ENCODE measurements around the gene PLCD3. TPM values are rescaled to one million over a fixed set of nuclear protein-coding genes. Genes with fewer than 3 reads are reported as not detected.

PLCD3 gene
- total and polyA plus RNA-seq, 2 of the 13 experiments (the other 11 are each of a cell fraction or from before 2014, with no cell fraction given): 11.3 to 39.1 TPM

DNA sequence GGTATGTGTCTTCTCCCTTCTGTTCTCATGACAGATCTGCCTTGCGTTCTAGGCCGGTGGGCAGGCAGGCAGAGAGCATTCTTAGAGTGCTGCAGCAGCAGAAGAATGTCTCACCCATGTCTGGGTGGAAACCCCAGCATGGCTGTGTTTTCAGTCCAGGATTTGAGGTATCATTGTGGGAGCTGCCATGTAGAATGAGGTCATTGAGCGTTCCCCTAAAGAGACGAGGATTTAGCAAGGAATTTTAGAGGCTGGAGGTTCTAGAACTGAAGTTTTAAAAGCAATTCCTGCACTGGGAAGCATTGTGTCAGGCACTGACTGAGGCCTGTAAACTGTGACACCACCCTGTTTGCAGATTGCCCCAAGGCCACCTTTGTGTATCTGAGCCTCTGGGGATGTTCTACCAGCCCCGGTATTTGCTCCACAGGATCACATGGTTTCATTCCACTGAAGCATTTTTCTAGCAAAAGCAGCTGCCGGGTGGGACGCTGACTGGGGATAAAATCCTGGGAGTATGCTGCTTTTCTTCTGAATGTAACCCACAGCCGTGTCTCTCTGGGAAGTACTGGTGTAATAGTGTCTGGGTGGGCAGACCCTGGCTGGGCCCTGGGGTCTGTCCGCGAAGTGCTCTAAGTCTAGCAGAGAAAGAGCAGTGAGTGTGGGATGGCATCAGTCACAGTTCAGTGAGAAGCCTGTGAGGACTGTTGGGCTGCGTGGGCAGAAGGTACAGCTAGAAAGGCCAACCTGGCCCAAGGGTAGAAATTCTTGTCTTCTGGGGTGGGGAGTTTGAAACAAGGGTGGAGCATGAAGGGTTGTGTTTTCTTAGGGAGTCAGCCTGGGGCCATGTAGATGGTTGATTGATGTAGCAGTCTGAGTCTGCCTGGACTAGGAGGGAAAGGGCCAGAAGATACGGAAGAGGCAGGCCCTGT lies 30.2 kb downstream of the PLCD3 start (continued):
- no peak for TF ChIP-seq ZBTB8A (CRISPR knock-in tag; IDR thresholded peaks at IDR 0.05; ENCODE audit: borderline replicate concordance, low read depth)
- TF ChIP-seq NPAS2 (CRISPR knock-in tag; IDR thresholded peaks at IDR 0.05; ENCODE audit: borderline replicate concordance): no peak
- no peak for TF ChIP-seq ZBTB38 (CRISPR knock-in tag; IDR thresholded peaks at IDR 0.05)
- no peak for TF ChIP-seq HOXA9 (CRISPR knock-in tag; IDR thresholded peaks at IDR 0.05; ENCODE audit: borderline replicate concordance)
- no peak for TF ChIP-seq PLRG1 (conservative IDR thresholded peaks at IDR 0.05)
- TF ChIP-seq, protein P1, sequence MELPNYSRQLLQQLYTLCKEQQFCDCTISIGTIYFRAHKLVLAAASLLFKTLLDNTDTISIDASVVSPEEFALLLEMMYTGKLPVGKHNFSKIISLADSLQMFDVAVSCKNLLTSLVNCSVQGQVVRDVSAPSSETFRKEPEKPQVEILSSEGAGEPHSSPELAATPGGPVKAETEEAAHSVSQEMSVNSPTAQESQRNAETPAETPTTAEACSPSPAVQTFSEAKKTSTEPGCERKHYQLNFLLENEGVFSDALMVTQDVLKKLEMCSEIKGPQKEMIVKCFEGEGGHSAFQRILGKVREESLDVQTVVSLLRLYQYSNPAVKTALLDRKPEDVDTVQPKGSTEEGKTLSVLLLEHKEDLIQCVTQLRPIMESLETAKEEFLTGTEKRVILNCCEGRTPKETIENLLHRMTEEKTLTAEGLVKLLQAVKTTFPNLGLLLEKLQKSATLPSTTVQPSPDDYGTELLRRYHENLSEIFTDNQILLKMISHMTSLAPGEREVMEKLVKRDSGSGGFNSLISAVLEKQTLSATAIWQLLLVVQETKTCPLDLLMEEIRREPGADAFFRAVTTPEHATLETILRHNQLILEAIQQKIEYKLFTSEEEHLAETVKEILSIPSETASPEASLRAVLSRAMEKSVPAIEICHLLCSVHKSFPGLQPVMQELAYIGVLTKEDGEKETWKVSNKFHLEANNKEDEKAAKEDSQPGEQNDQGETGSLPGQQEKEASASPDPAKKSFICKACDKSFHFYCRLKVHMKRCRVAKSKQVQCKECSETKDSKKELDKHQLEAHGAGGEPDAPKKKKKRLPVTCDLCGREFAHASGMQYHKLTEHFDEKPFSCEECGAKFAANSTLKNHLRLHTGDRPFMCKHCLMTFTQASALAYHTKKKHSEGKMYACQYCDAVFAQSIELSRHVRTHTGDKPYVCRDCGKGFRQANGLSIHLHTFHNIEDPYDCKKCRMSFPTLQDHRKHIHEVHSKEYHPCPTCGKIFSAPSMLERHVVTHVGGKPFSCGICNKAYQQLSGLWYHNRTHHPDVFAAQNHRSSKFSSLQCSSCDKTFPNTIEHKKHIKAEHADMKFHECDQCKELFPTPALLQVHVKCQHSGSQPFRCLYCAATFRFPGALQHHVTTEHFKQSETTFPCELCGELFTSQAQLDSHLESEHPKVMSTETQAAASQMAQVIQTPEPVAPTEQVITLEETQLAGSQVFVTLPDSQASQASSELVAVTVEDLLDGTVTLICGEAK (IDR thresholded peaks at IDR 0.05): no peak
- TF ChIP-seq, protein P1 (CRISPR knock-in tag; IDR thresholded peaks at IDR 0.05): peak; percentile 17; the same call in 1 of the 2 replicates
- no peak for TF ChIP-seq NFRKB (IDR thresholded peaks at IDR 0.05)
- peak; percentile 88 for TF ChIP-seq ZNF501 (CRISPR knock-in tag; IDR thresholded peaks at IDR 0.05)
- TF ChIP-seq ZSCAN21 (CRISPR knock-in tag; IDR thresholded peaks at IDR 0.05; ENCODE audit: borderline replicate concordance): 0 out of 2 replicates have a peak, but pooled peaks have one; percentile 25
- TF ChIP-seq, protein P2, sequence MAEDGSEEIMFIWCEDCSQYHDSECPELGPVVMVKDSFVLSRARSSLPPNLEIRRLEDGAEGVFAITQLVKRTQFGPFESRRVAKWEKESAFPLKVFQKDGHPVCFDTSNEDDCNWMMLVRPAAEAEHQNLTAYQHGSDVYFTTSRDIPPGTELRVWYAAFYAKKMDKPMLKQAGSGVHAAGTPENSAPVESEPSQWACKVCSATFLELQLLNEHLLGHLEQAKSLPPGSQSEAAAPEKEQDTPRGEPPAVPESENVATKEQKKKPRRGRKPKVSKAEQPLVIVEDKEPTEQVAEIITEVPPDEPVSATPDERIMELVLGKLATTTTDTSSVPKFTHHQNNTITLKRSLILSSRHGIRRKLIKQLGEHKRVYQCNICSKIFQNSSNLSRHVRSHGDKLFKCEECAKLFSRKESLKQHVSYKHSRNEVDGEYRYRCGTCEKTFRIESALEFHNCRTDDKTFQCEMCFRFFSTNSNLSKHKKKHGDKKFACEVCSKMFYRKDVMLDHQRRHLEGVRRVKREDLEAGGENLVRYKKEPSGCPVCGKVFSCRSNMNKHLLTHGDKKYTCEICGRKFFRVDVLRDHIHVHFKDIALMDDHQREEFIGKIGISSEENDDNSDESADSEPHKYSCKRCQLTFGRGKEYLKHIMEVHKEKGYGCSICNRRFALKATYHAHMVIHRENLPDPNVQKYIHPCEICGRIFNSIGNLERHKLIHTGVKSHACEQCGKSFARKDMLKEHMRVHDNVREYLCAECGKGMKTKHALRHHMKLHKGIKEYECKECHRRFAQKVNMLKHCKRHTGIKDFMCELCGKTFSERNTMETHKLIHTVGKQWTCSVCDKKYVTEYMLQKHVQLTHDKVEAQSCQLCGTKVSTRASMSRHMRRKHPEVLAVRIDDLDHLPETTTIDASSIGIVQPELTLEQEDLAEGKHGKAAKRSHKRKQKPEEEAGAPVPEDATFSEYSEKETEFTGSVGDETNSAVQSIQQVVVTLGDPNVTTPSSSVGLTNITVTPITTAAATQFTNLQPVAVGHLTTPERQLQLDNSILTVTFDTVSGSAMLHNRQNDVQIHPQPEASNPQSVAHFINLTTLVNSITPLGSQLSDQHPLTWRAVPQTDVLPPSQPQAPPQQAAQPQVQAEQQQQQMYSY (CRISPR knock-in tag; IDR thresholded peaks at IDR 0.05): no peak
- no peak for TF ChIP-seq ZNF775 (CRISPR knock-in tag; IDR thresholded peaks at IDR 0.05; ENCODE audit: borderline replicate concordance)
- peak; percentile 38; the same call in 1 of the 2 replicates for TF ChIP-seq PITX1 (CRISPR knock-in tag; IDR thresholded peaks at IDR 0.05)
- TF ChIP-seq TEAD3 (CRISPR knock-in tag; optimal IDR thresholded peaks at IDR 0.05; ENCODE audit: borderline replicate concordance): peak; percentile 96
- no peak for TF ChIP-seq SUZ12 (IDR thresholded peaks at IDR 0.05; ENCODE audit: low read depth, low read length)
- peak; percentile 70 for TF ChIP-seq PHF5A (CRISPR knock-in tag; IDR thresholded peaks at IDR 0.05; ENCODE audit: low read depth, unreplicated experiment)
